GM23248 (cell line): ENCODE results near the gene NUP98. TPM values are rescaled to one million over a fixed set of nuclear protein-coding genes. Genes with fewer than 3 reads are reported as not detected.

Source experiments
- DNase-seq: peaks from one replicate; pipeline ENCODE4 v3.0.0-alpha.2; 2015
- H2AFZ ChIP-seq: fragments of 200-600 bp; sonication (generic); 2 replicates; pipeline ENCODE4 v1.6.1; 2016; ENCODE audit warnings: antibody characterized with exemption
- H3F3A ChIP-seq: fragments of 200-600 bp; sonication (generic); 2 replicates; pipeline ENCODE4 v1.6.1; 2016; ENCODE audit warnings: mild to moderate bottlenecking, antibody characterized with exemption, mixed run types; ENCODE audit not compliant: insufficient read depth
- H3K27ac ChIP-seq: fragments of 200-600 bp; sonication (generic); 2 replicates; pipeline ENCODE4 v1.5.1; 2016; ENCODE audit warnings: mild to moderate bottlenecking
- H3K27me3 ChIP-seq: fragments of 200-600 bp; sonication (generic); replicated peaks from 2 replicates; pipeline ENCODE4 v1.6.1; 2016; ENCODE audit warnings: mild to moderate bottlenecking; ENCODE audit not compliant: insufficient read depth
- H3K36me3 ChIP-seq: fragments of 200-600 bp; sonication (generic); 2 replicates; pipeline ENCODE4 v1.6.1; 2016; ENCODE audit warnings: low read depth, mild to moderate bottlenecking
- H3K4me1 ChIP-seq: fragments of 200-600 bp; sonication (generic); 2 replicates; pipeline ENCODE4 v1.6.1; 2016; ENCODE audit warnings: mild to moderate bottlenecking; ENCODE audit not compliant: insufficient read depth
- H3K4me2 ChIP-seq: fragments of 200-600 bp; sonication (generic); one replicate; pipeline ENCODE4 v1.6.1; 2016; ENCODE audit warnings: mild to moderate bottlenecking; ENCODE audit not compliant: unreplicated experiment
- H3K4me3 ChIP-seq: fragments of 200-600 bp; sonication (generic); 2 replicates; pipeline ENCODE4 v1.5.1; 2016; ENCODE audit warnings: mild to moderate bottlenecking
- H3K79me2 ChIP-seq: fragments of 200-600 bp; sonication (generic); 2 replicates; pipeline ENCODE4 v1.6.1; 2016; ENCODE audit warnings: mild to moderate bottlenecking; ENCODE audit not compliant: insufficient read depth
- H3K9ac ChIP-seq: fragments of 200-600 bp; sonication (generic); 2 replicates; pipeline ENCODE4 v1.6.1; 2016; ENCODE audit warnings: mild to moderate bottlenecking
- H3K9me2 ChIP-seq: fragments of 200-600 bp; sonication (generic); 2 replicates; pipeline ENCODE4 v1.6.1; 2016; ENCODE audit warnings: mixed run types, mild to moderate bottlenecking, moderate library complexity; ENCODE audit not compliant: insufficient read depth
- H3K9me3 ChIP-seq: fragments of 200-600 bp; sonication (generic); one replicate; pipeline ENCODE4 v1.6.1; 2017; ENCODE audit warnings: low read depth
- H4K20me1 ChIP-seq: fragments of 200-600 bp; sonication (generic); 2 replicates; pipeline ENCODE4 v1.6.0; 2016; ENCODE audit not compliant: insufficient read depth
- EZH2 ChIP-seq: fragments of 200-600 bp; sonication (generic); IDR thresholded peaks from 2 replicates; pipeline ENCODE4 v1.6.1; 2018; ENCODE audit warnings: antibody characterized with exemption, mild to moderate bottlenecking; ENCODE audit not compliant: insufficient read depth, poor library complexity, severe bottlenecking
- EZH2phosphoT487 ChIP-seq: fragments of 200-600 bp; sonication (generic); IDR thresholded peaks from 2 replicates; pipeline ENCODE4 v1.6.1; 2018; ENCODE audit warnings: antibody characterized with exemption, moderate library complexity, mild to moderate bottlenecking, low read depth; ENCODE audit not compliant: insufficient read depth
- WGBS, 2 experiments: methylation state at CpG; one replicate each; pipeline ENCODE4 v1.1.6; 2015 to 2017; ENCODE audit warnings: low lambda C conversion rate in 2 of 2, low coverage in 1 of 2; ENCODE audit errors: missing lambda C conversion rate in 2 of 2; 5-methylcytosine and 5-hydroxymethylcytosine counted together
- in situ Hi-C: fragments of 300-500 bp; cut with MboI; formaldehyde crosslinking; loops from 2 replicates; pipeline ENCODE4 v1.15.0; 2020
- polyA plus RNA-seq: library from polyadenylated mRNA; unstranded; fragments of >200 nt; fragmentation: Nextera tagmentation; extraction: Ambion mirVana; gene quantifications from 2 replicates; pipeline ENCODE4 v1.2.1, GENCODE V29; 2016
- total RNA-seq: library from RNA; depleted of rRNA; stranded (reverse); fragments of >200 nt; shearing (Covaris generic); gene quantifications from 2 replicates; pipeline ENCODE4 v1.2.3, GENCODE V29; 2014

Gene NUP98
- total and polyA plus RNA-seq, 2 experiments from 2014 or later, result 30.5 to 79.3 TPM

DNA sequence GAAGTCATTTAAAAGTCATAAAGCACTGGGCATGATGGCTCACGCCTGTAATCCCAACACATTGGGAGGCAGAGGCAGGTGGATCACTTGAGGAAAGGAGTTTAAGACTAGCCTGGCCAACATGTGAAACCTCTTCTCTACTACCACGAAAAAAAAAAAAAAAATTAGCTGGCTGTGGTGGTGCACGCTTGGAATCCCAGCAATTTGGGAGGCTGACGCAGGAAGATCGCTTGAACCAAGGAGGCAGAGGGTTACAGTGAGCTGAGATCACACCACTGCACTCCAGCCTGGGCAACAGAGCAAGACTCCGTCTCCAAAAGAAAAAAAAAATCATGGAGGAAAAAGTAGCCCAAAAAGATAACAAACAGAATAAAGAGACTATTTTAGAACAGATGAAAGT, 42.2 kb downstream of the NUP98 start:
- Histone ChIP-seq H2AFZ (no peak overlapping the region), H3K36me3 (peaks cover 57% of the 10 kb centered on the region), H3K4me1 (no peaks in the 10 kb centered on the region), H3K9me2 (no peaks in the 10 kb centered on the region), H3K79me2 (peaks cover 68% of the 10 kb centered on the region), H3K9ac (no peak overlapping the region), H4K20me1 (no peaks in the 10 kb centered on the region), H3K4me2 (no peak overlapping the region), H3K27me3 (no peaks in the 10 kb centered on the region), H3F3A (0 out of 2 replicates have a peak, but pooled peaks cover 5% of the 10 kb centered on the region), H3K9me3 (no peaks in the 10 kb centered on the region), H3K27ac (no peak overlapping the region), H3K4me3 (no peak overlapping the region)
- no peak for TF ChIP-seq EZH2phosphoT487
- no peak for TF ChIP-seq EZH2
- WGBS, 2 experiments, result 91 to 97% methylated on average over 6 of the region's 6 CpGs
- in situ Hi-C loops, result no loop called here
- no peak for DNase-seq

DNA sequence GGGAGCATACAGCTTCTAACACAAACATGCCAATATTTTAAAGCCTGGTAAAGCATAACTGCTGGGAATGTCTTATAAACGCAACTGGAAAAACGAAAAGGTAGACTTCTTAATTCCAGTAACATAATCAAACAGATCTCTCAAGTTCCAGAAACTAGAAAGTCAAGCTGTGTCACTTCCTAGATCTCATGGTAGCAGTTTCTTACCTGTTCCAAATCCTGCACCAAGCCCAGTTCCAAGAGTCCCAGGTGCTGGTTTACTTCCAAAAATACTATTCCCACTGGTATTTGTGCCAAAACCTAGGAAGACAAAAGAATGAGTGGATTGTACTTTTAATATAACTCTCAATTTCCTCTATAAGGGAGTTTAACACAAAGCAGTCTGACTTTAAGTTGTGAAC, 44.2 kb downstream of the NUP98 start:
- H3K4me1 ChIP-seq, result peaks cover 5% of the 10 kb centered on the region
- H3K9me3 ChIP-seq, result no peaks in the 10 kb centered on the region
- in situ Hi-C loops, result no loop called here
- peaks cover 18% of the 10 kb centered on the region for H3F3A ChIP-seq
- no peak overlapping the region for H3K4me3 ChIP-seq
- no peaks in the 10 kb centered on the region for H3K9me2 ChIP-seq
- H3K36me3 ChIP-seq, result peaks cover 41% of the 10 kb centered on the region
- no peak overlapping the region for H3K9ac ChIP-seq
- H3K4me2 ChIP-seq, result no peak overlapping the region
- no peak overlapping the region for H2AFZ ChIP-seq
- TF ChIP-seq EZH2phosphoT487 (no peak), EZH2 (no peak)
- no peak overlapping the region for H3K27ac ChIP-seq
- H3K79me2 ChIP-seq, result peaks cover 64% of the 10 kb centered on the region
- H4K20me1 ChIP-seq, result no peaks in the 10 kb centered on the region
- no peak for DNase-seq
- no peaks in the 10 kb centered on the region for H3K27me3 ChIP-seq
- 98 to 99% methylated on average over 2 of the region's 2 CpGs for WGBS, 2 experiments

- Histone ChIP-seq H3F3A (peaks cover 25% of the 10 kb centered on the region), H2AFZ (no peak overlapping the region), H3K9me2 (no peaks in the 10 kb centered on the region), H3K9ac (peak overlapping the region; percentile 19), H3K4me2 (peak overlapping the region; percentile 13), H3K27me3 (no peaks in the 10 kb centered on the region), H4K20me1 (no peaks in the 10 kb centered on the region), H3K4me3 (0 out of 2 replicates have a peak overlapping the region, but pooled peaks have one; percentile 1), H3K27ac (peak overlapping the region; percentile 65), H3K4me1 (peaks cover 18% of the 10 kb centered on the region), H3K36me3 (peaks cover 39% of the 10 kb centered on the region), H3K79me2 (peaks cover 65% of the 10 kb centered on the region), H3K9me3 (no peaks in the 10 kb centered on the region)
- in situ Hi-C loops, result no loop called here
- DNase-seq, result peak; percentile 92
- WGBS, 2 experiments, result 0% methylated on average over 1 of the region's 1 CpG
- TF ChIP-seq EZH2, result no peak
- no peak for TF ChIP-seq EZH2phosphoT487
Measured at GRCh38 chr11:3747704-3748103, 49.6 kb downstream of the NUP98 start.

DNA sequence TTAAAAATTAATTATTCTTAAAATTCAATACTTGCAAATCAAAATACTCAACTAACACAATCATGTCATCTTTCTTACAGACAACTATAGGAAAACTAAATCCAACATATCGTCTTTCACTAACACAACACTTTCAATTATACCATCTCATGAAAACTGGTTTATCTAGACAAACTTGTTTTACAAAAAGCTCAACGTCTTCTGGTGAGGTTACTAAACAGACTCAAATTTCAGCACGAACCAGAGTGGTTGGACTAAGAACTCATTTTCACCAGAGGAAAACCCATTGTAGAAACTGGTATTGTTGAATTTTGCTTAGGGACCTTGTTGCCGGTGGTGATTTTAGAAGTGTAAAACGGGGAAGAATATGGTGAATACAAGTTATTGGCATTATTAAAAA, 52.2 kb downstream of the NUP98 start:
- Histone ChIP-seq H3K9ac (no peak overlapping the region), H3K27me3 (no peaks in the 10 kb centered on the region), H2AFZ (no peak overlapping the region), H3K4me2 (no peak overlapping the region), H3K27ac (no peak overlapping the region), H3K9me2 (no peaks in the 10 kb centered on the region), H3F3A (peaks cover 25% of the 10 kb centered on the region), H3K4me1 (peaks cover 18% of the 10 kb centered on the region), H3K36me3 (peaks cover 45% of the 10 kb centered on the region), H4K20me1 (no peaks in the 10 kb centered on the region), H3K79me2 (peaks cover 63% of the 10 kb centered on the region), H3K4me3 (no peak overlapping the region), H3K9me3 (no peaks in the 10 kb centered on the region)
- whole genome bisulfite sequencing, 2 experiments, result 97 to 98% methylated on average over 5 of the region's 5 CpGs
- TF ChIP-seq EZH2phosphoT487 (no peak), EZH2 (no peak)
- DNase-seq, result no peak
- in situ Hi-C loops, result no loop called here

DNA sequence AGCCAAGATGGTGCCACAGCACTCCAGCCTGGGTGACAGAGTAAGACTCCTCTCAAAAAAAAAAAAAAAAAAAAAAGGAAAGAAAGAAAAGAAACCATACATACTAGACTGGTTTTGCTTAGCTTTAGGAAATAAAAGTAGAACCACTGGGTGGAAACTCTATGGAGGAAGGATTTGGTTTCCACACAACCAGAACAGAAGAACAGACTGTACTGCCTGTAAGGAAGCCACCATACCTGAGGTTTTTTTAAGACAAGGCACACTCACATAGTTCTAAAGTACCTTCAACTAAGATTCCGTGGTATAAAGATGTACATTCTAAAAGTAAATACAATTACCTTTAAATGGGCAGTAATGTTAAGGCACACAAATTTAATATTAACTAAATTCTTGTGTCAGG, 58.6 kb downstream of the NUP98 start:
- Histone ChIP-seq H3K4me1 (peaks cover 18% of the 10 kb centered on the region), H3K27me3 (no peaks in the 10 kb centered on the region), H3K9ac (no peak overlapping the region), H3K79me2 (peaks cover 69% of the 10 kb centered on the region), H3K4me3 (no peak overlapping the region), H3K27ac (peak overlapping the region; percentile 73), H4K20me1 (no peaks in the 10 kb centered on the region), H3K36me3 (peaks cover 51% of the 10 kb centered on the region), H3K9me3 (no peaks in the 10 kb centered on the region), H3K4me2 (peak overlapping the region; percentile 3), H3F3A (peaks cover 23% of the 10 kb centered on the region), H2AFZ (no peak overlapping the region), H3K9me2 (no peaks in the 10 kb centered on the region)
- WGBS, 2 experiments, result 98 to 100% methylated on average over 1 of the region's 1 CpG
- in situ Hi-C loops, result no loop called here
- no peak for TF ChIP-seq EZH2phosphoT487
- DNase-seq, result no peak
